B cell (primary cell): ENCODE measurements around the gene SLC4A2. TPM values are rescaled to one million over a fixed set of nuclear protein-coding genes. Genes with fewer than 3 reads are reported as not detected.

Source experiments
- ATAC-seq: fragments of 200-7000 bp; cut with Tn5 transposase; one replicate; pipeline ENCODE4 v1.10.0; 2021; ENCODE audit warnings: low read depth, mild to moderate bottlenecking, moderate number of reproducible peaks, moderate library complexity
- CTCF ChIA-PET: fragments of 350-600 bp; sonication (Branson Sonifier 250); formaldehyde crosslinking; loops from one replicate; lab custom pipeline; 2021; ENCODE audit warnings: antibody characterized with exemption, inconsistent platforms; lab: Charles Lee
- POLR2A ChIA-PET: fragments of 350-600 bp; sonication (Branson Sonifier 250); formaldehyde crosslinking; loops from one replicate; lab custom pipeline; 2021; ENCODE audit warnings: antibody characterized with exemption; lab: Charles Lee
- DNase-seq: peaks from one replicate; pipeline ENCODE4 v3.0.0; 2013
- H2AFZ ChIP-seq: 2 replicates; pipeline ENCODE4 v1.6.1; 2012; ENCODE audit warnings: mild to moderate bottlenecking, low read depth, low read length; ENCODE audit not compliant: insufficient read depth, poor library complexity, severe bottlenecking
- H3K27ac ChIP-seq, 2 donors: 1 replicate in 1 of 2; 2 replicates in 1 of 2; pipeline ENCODE4 v1.5.1; 2012 to 2013; ENCODE audit warnings: low read length in 2 of 2, mild to moderate bottlenecking in 2 of 2, moderate library complexity in 1 of 2
- H3K27me3 ChIP-seq, 4 experiments: fragments of 200-600 bp in 1 of 4; sonication (generic) in 1 of 4; replicated peaks in 1 of 4; 1 replicate in 2 of 4; 2 replicates in 2 of 4; pipeline versions ENCODE4 v1.6.1 to v1.7.0; 2013 to 2016; ENCODE audit warnings: low read length in 3 of 4, mild to moderate bottlenecking in 2 of 4, mixed read lengths in 1 of 4, moderate library complexity in 1 of 4; ENCODE audit not compliant: insufficient read depth in 4 of 4, control insufficient read depth in 3 of 4; ENCODE audit errors: control extremely low read depth in 1 of 4
- H3K36me3 ChIP-seq, 2 experiments: replicated peaks in 1 of 2; 1 replicate in 1 of 2; 2 replicates in 1 of 2; pipeline versions ENCODE4 v1.6.1 to v1.7.1; 2013; ENCODE audit warnings: low read length in 1 of 2; ENCODE audit not compliant: insufficient read depth in 2 of 2, control insufficient read depth in 1 of 2; ENCODE audit errors: control extremely low read depth in 1 of 2, extremely low read depth in 1 of 2
- H3K4me1 ChIP-seq, 2 donors: fragments of 200-600 bp in 1 of 2; sonication (generic) in 1 of 2; 1 replicate in 1 of 2; 2 replicates in 1 of 2; pipeline versions ENCODE4 v1.5.1 to v1.6.1; 2013 to 2017; ENCODE audit warnings: low read length in 2 of 2; ENCODE audit not compliant: control insufficient read depth in 2 of 2, insufficient read depth in 2 of 2
- H3K4me2 ChIP-seq: replicated peaks from 2 replicates; pipeline ENCODE3; 2012; ENCODE audit warnings: mild to moderate bottlenecking, low read depth, low read length; ENCODE audit not compliant: poor library complexity, severe bottlenecking
- H3K4me3 ChIP-seq, 5 experiments: fragments of 200-600 bp in 1 of 5; sonication (generic) in 1 of 5; 1 replicate in 3 of 5; 2 replicates in 2 of 5; pipeline versions ENCODE4 v1.5.1 to v1.7.0; 2011 to 2016; ENCODE audit warnings: low read length in 4 of 5, mild to moderate bottlenecking in 4 of 5, low read depth in 2 of 5, control low read depth in 1 of 5, moderate library complexity in 1 of 5; ENCODE audit not compliant: insufficient read depth in 1 of 5; ENCODE audit errors: control extremely low read depth in 1 of 5, extremely low read depth in 1 of 5
- H3K79me2 ChIP-seq: fragments of 200-600 bp; sonication (generic); one replicate; pipeline ENCODE4 v1.6.0; 2016; ENCODE audit warnings: low read length; ENCODE audit not compliant: control insufficient read depth, insufficient read depth
- H3K9ac ChIP-seq: fragments of 200-600 bp; sonication (generic); 2 replicates; pipeline ENCODE4 v1.6.1; 2017; ENCODE audit warnings: mild to moderate bottlenecking, low read length, moderate library complexity
- H3K9me3 ChIP-seq, 3 donors: one replicate each; pipeline versions ENCODE4 v1.6.1 to v1.7.1; 2013; ENCODE audit warnings: low read length in 2 of 3; ENCODE audit not compliant: control insufficient read depth in 2 of 3, insufficient read depth in 1 of 3; ENCODE audit errors: control extremely low read depth in 1 of 3
- H4K20me1 ChIP-seq: 2 replicates; pipeline ENCODE4 v1.6.0; 2012; ENCODE audit warnings: mild to moderate bottlenecking, low read length; ENCODE audit not compliant: insufficient read depth, control insufficient read depth, poor library complexity, severe bottlenecking
- H3K27ac Mint-ChIP-seq: one replicate; pipeline ENCODE4 v1.8.0; 2021; ENCODE audit warnings: mixed read lengths
- H3K27me3 Mint-ChIP-seq: one replicate; pipeline ENCODE4 v1.8.0; 2021; ENCODE audit warnings: mixed read lengths
- H3K4me1 Mint-ChIP-seq: one replicate; pipeline ENCODE4 v1.8.0; 2021; ENCODE audit warnings: mixed read lengths
- H3K4me3 Mint-ChIP-seq: one replicate; pipeline ENCODE4 v1.8.0; 2021; ENCODE audit warnings: mixed read lengths
- H3K9me3 Mint-ChIP-seq: one replicate; pipeline ENCODE4 v1.8.0; 2022; ENCODE audit warnings: mixed read lengths; ENCODE audit not compliant: insufficient read depth
- EZH2 ChIP-seq: IDR thresholded peaks from 2 replicates; pipeline ENCODE4 v1.6.1; 2012; ENCODE audit warnings: borderline replicate concordance, low read depth, mild to moderate bottlenecking, moderate library complexity, low read length; ENCODE audit not compliant: insufficient read depth, poor library complexity, severe bottlenecking
- WGBS: methylation state at CpG from one replicate; pipeline ENCODE4 v1.1.5; 2013; ENCODE audit warnings: missing lambda C conversion rate; ENCODE audit not compliant: insufficient coverage; 5-methylcytosine and 5-hydroxymethylcytosine counted together
- intact Hi-C: fragments of 100-400 bp; cut with micrococcal nuclease; formaldehyde crosslinking; loops from one replicate; pipeline ENCODE4 v1.10.0; 2022
- polyA plus RNA-seq: library from polyadenylated mRNA; depleted of rRNA; stranded (reverse); fragments of >200 nt; gene quantifications from 2 replicates; pipeline ENCODE4 v1.2.3, GENCODE V29; 2012
- total RNA-seq, 2 donors: library from RNA; stranded (reverse); fragments of 120-200 nt in 1 of 2; gene quantifications; 1 replicate in 1 of 2; 2 replicates in 1 of 2; pipeline versions ENCODE4 v1.2.3 to v1.2.4, GENCODE V29; 2013 to 2022
- TF ChIP-seq, protein P1 (sequence below): fragments of 200-600 bp; IDR thresholded peaks from one replicate; pipeline ENCODE4 v1.8.0; 2022; ENCODE audit warnings: antibody characterized with exemption, mild to moderate bottlenecking

Gene SLC4A2
- total and polyA plus RNA-seq, 2 donors (not counting 1 experiment from before 2014, with no cell fraction given) = 82.8 to 113 TPM

DNA sequence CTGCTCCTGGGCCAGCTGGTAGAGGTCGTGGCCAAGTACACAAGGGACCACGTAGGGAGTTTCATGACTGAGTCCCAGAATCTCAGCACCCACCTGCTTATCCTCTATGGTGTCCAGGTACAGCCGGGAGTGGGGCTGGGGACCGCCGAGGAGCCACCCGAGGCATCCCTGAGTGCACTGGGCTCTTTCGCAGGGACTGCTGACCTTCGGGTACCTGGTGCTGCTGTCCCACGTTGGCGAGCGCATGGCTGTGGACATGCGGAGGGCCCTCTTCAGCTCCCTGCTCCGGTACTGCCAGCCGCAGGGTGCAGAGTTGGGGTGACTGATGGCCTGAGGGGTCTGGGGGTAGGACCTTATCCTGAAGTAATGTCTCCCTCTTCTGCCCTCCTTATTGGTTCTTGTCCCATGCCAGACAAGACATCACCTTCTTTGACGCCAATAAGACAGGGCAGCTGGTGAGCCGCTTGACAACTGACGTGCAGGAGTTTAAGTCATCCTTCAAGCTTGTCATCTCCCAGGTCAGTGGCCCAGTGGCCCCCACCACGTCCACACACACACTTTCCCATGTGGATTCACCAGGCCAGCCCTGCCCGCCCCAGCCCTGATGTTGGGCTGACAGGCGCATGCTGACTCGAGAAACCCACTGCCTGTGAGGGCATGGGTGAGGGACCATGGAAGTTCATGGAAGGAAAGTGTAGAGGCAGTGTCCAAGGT, 24.9 kb upstream of the SLC4A2 start:
- H3K4me1 ChIP-seq = no peaks in the 10 kb centered on the region
- H3K4me2 ChIP-seq = no peak overlapping the region
- Mint-ChIP-seq H3K9me3 (no peaks in the 10 kb centered on the region), H3K27ac (no peak overlapping the region), H3K27me3 (no peaks in the 10 kb centered on the region), H3K4me1 (peaks cover 4% of the 10 kb centered on the region), H3K4me3 (no peak overlapping the region)
- H3K4me3 ChIP-seq = no peak overlapping the region
- no peaks in the 10 kb centered on the region for H3K9me3 ChIP-seq
- H3K79me2 ChIP-seq = peaks cover 6% of the 10 kb centered on the region
- ATAC-seq = no peak
- no peak for DNase-seq
- CTCF ChIA-PET = no interaction called here
- peaks cover 0 to 23% of the 10 kb centered on the region in 2 experiments for H3K36me3 ChIP-seq
- intact Hi-C loops = no loop called here
- 99% methylated on average over 15 of the region's 21 CpGs for WGBS
- H3K27ac ChIP-seq = no peak overlapping the region
- no peaks in the 10 kb centered on the region for H4K20me1 ChIP-seq
- no peak overlapping the region for H3K9ac ChIP-seq
- POLR2A ChIA-PET = no interaction called here
- H2AFZ ChIP-seq = no peak overlapping the region
- TF ChIP-seq, protein P1, sequence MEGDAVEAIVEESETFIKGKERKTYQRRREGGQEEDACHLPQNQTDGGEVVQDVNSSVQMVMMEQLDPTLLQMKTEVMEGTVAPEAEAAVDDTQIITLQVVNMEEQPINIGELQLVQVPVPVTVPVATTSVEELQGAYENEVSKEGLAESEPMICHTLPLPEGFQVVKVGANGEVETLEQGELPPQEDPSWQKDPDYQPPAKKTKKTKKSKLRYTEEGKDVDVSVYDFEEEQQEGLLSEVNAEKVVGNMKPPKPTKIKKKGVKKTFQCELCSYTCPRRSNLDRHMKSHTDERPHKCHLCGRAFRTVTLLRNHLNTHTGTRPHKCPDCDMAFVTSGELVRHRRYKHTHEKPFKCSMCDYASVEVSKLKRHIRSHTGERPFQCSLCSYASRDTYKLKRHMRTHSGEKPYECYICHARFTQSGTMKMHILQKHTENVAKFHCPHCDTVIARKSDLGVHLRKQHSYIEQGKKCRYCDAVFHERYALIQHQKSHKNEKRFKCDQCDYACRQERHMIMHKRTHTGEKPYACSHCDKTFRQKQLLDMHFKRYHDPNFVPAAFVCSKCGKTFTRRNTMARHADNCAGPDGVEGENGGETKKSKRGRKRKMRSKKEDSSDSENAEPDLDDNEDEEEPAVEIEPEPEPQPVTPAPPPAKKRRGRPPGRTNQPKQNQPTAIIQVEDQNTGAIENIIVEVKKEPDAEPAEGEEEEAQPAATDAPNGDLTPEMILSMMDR = no peak
- no peak for TF ChIP-seq EZH2
- no peaks in the 10 kb centered on the region for H3K27me3 ChIP-seq

DNA sequence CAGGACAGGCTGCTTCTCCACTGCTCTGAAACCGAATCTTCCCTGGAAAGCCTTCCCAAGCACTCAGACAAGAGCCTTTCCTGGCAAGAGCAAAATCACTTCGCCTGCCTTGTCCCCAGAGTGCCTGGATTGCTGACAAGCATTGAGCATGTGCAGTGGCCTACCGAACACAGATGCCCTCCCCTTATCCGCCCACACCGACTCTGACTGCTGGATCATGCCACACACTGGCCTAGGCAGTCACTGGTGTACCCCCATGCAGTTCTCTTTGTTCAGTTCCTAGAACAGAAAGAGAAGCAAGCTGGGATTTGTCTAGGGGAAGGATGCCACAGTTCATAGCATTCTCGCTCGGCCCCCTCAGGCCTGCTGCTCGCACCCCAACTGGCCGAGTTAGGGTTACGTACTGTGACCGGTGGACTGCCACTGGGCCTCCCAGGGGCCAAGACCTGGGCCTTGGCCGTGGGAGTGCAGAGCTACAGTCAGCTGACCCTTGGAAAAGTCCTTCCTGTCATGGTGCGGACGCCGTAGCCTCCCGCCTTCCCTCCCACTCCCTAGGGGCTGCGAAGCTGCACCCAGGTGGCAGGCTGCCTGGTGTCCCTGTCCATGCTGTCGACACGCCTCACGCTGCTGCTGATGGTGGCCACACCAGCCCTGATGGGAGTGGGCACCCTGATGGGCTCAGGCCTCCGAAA, 24.2 kb upstream of the SLC4A2 start:
- no peak for ATAC-seq
- no peaks in the 10 kb centered on the region for H3K9me3 Mint-ChIP-seq
- CTCF ChIA-PET = no interaction called here

More for the DNA sequence above, 24.2 kb upstream of the SLC4A2 start:
- H4K20me1 ChIP-seq = no peaks in the 10 kb centered on the region
- H3K4me1 Mint-ChIP-seq = no peaks in the 10 kb centered on the region
- H3K79me2 ChIP-seq = peaks cover 3% of the 10 kb centered on the region
- no peak overlapping the region for H3K27ac Mint-ChIP-seq
- no peak overlapping the region for H3K27ac ChIP-seq
- H3K9me3 ChIP-seq = no peaks in the 10 kb centered on the region
- WGBS = 95% methylated on average over 19 of the region's 21 CpGs
- peaks cover 0 to 23% of the 10 kb centered on the region in 2 experiments for H3K36me3 ChIP-seq
- no peaks in the 10 kb centered on the region for H3K27me3 ChIP-seq
- TF ChIP-seq, protein P1 = no peak
- no peak for TF ChIP-seq EZH2
- H3K4me1 ChIP-seq = no peaks in the 10 kb centered on the region
- no peak overlapping the region for H3K9ac ChIP-seq
- no peak overlapping the region for H3K4me2 ChIP-seq
- H3K4me3 Mint-ChIP-seq = no peak overlapping the region
- H3K27me3 Mint-ChIP-seq = no peaks in the 10 kb centered on the region
- intact Hi-C loops = no loop called here
- POLR2A ChIA-PET = no interaction called here
- no peak overlapping the region for H2AFZ ChIP-seq
- no peak overlapping the region for H3K4me3 ChIP-seq
- no peak for DNase-seq
